GM19043 (cell line): Measurements from ENCODE around the gene MGAT3.

Experiments
- ATAC-seq: cut with Tn5 transposase; IDR thresholded peaks from one replicate; pipeline ENCODE4 v1.9.1; 2021; ENCODE audit warnings: low read depth; ENCODE audit not compliant: unreplicated experiment

Gene MGAT3

GRCh38 chr22:39448205-39449054, 8.4 kb upstream of the MGAT3 start:
- ATAC-seq: no peak

- no peak for ATAC-seq
Measured at GRCh38 chr22:39449708-39450107, 7.1 kb upstream of the MGAT3 start.

- ATAC-seq: no peak
Measured at GRCh38 chr22:39450258-39450955, 6.4 kb upstream of the MGAT3 start.

GRCh38 chr22:39452740-39453040, 4.1 kb upstream of the MGAT3 start:
- ATAC-seq: no peak

DNA sequence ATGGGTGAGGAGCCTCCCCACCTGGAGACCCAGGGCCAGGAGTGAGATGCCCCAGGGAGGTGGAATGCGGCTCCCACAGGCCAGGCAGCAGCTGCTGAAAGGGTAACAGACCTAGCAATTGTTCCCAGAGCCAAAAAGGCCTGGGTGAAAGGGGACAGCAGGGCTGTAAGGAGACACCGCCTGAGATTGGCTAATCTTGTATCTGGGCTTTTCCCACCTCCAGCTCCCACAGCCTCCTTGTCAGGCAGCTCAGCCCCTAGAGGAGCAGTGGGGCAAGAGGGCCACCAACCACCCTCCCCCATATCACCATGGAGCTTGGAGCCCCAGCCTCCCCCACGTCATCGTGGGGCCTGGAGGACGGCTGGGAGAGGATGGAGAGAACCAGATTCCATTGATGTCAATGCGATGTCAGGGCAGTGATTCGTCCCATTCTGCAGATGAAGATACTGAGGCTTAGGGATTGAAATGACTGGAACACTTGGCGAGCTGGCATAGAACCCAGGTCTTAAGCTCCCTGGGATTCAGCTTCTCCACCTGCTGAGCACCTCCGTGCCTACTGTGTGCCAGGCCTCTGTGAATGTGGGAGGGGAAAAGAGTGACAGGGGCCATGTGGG, 2.9 kb upstream of the MGAT3 start:
- no peak for ATAC-seq

DNA sequence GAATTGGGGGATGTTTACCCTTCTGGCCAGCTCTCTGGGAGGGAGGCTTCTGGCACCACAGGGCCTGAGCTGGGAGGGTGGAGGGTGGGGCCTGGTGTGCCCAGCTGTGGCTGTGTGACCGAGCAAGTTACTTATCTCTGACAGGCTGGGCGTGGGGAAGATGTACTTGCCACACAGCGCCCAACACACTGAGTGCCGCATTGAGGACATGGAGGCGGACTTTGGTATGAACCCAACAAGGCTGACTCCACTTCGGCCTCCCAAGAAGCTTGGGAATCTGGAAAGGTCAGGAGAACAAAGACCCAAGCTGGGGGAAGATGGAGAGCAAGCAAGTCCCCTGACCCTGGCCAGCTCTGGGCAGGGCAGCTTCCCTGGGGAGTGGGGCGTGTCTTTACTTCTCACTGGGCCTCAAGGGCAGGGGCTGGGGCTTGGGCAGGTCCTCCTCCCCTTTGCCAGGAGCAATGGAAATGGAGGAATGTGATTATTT, 2.4 kb upstream of the MGAT3 start:
- ATAC-seq: no peak

- ATAC-seq: no peak
Measured at GRCh38 chr22:39457198-39457555, 365 bp downstream of the MGAT3 start.

GRCh38 chr22:39457556-39458443, 988 bp downstream of the MGAT3 start:
- ATAC-seq: no peak

GRCh38 chr22:39458444-39459083, 1.8 kb downstream of the MGAT3 start:
- ATAC-seq: no peak

GRCh38 chr22:39459681-39460080, 2.9 kb downstream of the MGAT3 start:
- ATAC-seq: no peak

DNA sequence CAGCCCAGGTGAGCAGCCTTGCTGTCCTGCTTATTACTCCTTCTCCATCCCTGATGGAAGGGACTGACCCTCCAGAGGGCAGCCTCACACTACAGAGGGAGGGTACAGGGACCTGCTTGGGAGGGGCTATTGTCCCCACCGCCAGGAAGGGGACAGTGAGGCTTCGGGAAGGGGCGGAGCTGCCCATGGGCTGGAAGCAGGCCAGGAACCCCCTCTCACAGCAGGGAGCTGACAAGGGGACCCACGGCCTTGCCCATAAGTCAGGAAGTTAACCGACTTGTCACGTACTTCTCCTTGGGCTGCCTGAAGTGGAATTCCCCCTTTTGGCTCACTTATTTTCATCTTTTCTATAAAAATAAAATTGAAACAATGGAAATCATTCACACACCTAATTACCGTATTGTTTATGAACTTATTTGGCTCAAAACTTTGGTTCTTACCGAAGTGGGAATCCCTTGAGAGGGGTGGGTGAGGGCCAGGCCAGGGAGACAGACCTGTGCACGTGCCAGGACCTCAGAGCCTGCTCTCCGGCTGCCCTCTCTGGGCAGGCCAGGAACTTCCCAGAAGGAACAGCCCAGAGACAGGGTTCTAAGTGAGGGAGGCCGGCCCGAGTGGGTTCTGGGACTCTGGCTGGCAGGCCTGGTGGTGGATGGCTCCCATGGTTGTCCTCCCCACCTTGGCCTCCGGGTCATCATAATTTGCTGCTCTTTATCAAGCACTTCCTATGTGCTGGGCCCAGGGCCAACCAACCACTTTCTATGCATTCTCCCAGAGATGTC, 5.8 kb downstream of the MGAT3 start:
- ATAC-seq: no peak

DNA sequence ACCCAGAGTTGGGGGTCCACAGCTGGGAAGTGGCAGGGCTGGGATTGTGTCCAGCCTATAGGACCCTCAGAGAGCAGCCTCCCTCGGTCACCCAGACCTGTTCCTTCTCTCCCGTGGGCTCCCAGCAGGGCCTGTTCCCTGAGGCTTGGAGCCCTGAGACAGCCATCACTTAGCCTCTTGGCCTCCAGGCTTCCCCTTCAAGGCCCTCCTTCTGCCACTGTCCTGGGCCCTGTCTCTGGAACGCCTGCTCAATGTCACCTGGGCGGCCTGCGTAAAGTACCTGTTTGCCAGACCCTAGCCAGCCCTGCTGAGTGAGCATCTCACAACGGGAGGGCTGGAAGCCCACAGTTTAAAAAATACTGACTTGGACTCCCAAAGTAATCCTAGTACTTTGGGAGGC, 6.5 kb downstream of the MGAT3 start:
- ATAC-seq: no peak

- ATAC-seq: no peak
Measured at GRCh38 chr22:39463931-39464390, 7.1 kb downstream of the MGAT3 start.

DNA sequence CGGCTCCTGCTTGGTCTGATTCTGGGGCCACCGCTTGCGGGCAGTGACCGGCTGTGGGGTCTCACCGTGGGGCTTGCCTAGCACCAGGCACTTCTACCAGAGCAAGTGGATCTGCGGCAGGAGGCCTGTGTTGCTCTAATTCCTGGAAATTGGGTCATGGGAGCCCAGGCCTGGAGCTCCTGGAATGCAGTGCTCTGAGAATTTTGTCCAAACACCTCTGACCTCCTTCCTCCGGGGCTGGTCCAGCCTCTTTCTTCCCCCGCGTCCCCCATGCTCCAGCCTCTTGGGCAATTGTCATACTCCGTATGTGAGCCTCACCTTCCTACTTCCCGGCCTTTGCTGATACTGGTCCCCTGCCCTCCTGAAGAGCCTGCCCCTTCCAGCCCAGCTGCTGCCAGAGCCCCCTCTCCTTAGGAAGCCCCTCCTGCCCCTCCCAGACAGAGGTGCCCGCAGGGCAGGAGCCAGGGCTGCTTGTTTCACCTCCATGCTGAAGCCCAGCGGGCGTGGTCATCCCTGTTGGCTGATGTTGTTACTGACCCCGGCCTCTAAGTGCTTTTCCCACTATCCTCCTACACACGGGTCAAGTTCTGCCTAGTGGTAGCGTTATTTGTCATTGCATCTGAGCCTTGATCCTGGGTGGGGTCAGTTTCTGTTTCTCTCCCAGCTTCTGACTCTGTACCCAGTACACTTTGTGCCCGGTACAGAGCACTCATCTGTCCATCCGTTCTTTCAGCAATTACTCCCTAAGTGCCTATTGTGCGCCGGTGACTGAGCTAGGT, 9.6 kb downstream of the MGAT3 start:
- ATAC-seq: no peak

DNA sequence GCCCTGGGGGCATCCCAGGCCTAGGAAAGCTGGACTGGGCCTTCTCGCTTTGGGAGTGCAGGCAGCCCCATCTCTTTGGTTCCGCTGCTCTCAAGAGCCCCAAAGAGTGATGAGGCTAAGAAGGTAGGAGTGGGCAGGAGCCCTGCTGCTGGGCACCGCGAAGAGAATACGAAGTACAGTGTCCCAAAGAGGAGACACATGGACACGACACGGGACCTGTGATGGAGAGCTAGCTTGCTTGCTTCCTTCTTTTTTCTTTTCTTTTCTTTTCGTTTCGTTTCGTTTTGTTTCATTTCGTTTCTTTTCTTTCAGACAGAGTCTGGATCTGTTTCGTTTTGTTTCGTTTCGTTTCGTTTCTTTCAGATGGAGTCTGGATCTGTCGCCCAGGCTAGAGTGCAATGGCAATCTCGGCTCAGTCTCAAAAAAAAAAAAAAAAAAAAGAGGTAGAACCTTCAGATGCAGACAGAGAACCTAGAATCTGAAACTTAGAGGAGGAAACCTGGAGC, 10.6 kb downstream of the MGAT3 start:
- ATAC-seq: no peak

GRCh38 chr22:39468487-39469325, 11.9 kb downstream of the MGAT3 start:
- ATAC-seq: no peak

- no peak for ATAC-seq
Measured at GRCh38 chr22:39469326-39469680, 12.5 kb downstream of the MGAT3 start.
